Measurements from ENCODE around the gene DHCR7. TPM values are rescaled to one million over a fixed set of nuclear protein-coding genes. Genes with fewer than 3 reads are reported as not detected.

Gene DHCR7
- total and polyA plus RNA-seq, 2 experiments from 2014 or later: 84.0 to 166 TPM

DNA sequence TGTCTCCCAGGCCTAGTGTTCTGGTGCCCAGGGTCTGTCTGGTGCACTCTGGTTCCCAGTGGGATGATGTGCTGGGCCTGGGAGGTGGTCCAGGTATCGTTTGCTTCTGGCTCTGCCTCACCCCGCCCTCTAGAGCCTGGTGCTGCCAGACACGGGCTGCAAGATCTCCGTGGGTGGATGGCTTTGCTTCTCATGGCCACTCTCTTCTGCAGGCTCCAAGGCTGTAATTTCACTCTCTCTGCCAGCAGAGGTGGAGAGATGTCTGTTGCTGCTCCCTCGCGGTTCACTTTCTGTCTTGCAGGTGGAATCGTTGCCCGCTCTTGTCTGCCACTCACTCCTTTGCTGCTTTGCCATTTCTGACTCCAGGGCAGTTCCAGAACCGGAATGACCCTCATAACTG lies 18.2 kb upstream of the DHCR7 start:
- no peak for TF ChIP-seq JUNB (IDR thresholded peaks at IDR 0.05; ENCODE audit: unreplicated experiment)
- TF ChIP-seq POLR2AphosphoS5 (IDR thresholded peaks at IDR 0.05; ENCODE audit: low read depth): no peak
- TF ChIP-seq, protein P1, sequence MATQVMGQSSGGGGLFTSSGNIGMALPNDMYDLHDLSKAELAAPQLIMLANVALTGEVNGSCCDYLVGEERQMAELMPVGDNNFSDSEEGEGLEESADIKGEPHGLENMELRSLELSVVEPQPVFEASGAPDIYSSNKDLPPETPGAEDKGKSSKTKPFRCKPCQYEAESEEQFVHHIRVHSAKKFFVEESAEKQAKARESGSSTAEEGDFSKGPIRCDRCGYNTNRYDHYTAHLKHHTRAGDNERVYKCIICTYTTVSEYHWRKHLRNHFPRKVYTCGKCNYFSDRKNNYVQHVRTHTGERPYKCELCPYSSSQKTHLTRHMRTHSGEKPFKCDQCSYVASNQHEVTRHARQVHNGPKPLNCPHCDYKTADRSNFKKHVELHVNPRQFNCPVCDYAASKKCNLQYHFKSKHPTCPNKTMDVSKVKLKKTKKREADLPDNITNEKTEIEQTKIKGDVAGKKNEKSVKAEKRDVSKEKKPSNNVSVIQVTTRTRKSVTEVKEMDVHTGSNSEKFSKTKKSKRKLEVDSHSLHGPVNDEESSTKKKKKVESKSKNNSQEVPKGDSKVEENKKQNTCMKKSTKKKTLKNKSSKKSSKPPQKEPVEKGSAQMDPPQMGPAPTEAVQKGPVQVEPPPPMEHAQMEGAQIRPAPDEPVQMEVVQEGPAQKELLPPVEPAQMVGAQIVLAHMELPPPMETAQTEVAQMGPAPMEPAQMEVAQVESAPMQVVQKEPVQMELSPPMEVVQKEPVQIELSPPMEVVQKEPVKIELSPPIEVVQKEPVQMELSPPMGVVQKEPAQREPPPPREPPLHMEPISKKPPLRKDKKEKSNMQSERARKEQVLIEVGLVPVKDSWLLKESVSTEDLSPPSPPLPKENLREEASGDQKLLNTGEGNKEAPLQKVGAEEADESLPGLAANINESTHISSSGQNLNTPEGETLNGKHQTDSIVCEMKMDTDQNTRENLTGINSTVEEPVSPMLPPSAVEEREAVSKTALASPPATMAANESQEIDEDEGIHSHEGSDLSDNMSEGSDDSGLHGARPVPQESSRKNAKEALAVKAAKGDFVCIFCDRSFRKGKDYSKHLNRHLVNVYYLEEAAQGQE (IDR thresholded peaks at IDR 0.05; ENCODE audit: unreplicated experiment): no peak
- TF ChIP-seq, protein P2, sequence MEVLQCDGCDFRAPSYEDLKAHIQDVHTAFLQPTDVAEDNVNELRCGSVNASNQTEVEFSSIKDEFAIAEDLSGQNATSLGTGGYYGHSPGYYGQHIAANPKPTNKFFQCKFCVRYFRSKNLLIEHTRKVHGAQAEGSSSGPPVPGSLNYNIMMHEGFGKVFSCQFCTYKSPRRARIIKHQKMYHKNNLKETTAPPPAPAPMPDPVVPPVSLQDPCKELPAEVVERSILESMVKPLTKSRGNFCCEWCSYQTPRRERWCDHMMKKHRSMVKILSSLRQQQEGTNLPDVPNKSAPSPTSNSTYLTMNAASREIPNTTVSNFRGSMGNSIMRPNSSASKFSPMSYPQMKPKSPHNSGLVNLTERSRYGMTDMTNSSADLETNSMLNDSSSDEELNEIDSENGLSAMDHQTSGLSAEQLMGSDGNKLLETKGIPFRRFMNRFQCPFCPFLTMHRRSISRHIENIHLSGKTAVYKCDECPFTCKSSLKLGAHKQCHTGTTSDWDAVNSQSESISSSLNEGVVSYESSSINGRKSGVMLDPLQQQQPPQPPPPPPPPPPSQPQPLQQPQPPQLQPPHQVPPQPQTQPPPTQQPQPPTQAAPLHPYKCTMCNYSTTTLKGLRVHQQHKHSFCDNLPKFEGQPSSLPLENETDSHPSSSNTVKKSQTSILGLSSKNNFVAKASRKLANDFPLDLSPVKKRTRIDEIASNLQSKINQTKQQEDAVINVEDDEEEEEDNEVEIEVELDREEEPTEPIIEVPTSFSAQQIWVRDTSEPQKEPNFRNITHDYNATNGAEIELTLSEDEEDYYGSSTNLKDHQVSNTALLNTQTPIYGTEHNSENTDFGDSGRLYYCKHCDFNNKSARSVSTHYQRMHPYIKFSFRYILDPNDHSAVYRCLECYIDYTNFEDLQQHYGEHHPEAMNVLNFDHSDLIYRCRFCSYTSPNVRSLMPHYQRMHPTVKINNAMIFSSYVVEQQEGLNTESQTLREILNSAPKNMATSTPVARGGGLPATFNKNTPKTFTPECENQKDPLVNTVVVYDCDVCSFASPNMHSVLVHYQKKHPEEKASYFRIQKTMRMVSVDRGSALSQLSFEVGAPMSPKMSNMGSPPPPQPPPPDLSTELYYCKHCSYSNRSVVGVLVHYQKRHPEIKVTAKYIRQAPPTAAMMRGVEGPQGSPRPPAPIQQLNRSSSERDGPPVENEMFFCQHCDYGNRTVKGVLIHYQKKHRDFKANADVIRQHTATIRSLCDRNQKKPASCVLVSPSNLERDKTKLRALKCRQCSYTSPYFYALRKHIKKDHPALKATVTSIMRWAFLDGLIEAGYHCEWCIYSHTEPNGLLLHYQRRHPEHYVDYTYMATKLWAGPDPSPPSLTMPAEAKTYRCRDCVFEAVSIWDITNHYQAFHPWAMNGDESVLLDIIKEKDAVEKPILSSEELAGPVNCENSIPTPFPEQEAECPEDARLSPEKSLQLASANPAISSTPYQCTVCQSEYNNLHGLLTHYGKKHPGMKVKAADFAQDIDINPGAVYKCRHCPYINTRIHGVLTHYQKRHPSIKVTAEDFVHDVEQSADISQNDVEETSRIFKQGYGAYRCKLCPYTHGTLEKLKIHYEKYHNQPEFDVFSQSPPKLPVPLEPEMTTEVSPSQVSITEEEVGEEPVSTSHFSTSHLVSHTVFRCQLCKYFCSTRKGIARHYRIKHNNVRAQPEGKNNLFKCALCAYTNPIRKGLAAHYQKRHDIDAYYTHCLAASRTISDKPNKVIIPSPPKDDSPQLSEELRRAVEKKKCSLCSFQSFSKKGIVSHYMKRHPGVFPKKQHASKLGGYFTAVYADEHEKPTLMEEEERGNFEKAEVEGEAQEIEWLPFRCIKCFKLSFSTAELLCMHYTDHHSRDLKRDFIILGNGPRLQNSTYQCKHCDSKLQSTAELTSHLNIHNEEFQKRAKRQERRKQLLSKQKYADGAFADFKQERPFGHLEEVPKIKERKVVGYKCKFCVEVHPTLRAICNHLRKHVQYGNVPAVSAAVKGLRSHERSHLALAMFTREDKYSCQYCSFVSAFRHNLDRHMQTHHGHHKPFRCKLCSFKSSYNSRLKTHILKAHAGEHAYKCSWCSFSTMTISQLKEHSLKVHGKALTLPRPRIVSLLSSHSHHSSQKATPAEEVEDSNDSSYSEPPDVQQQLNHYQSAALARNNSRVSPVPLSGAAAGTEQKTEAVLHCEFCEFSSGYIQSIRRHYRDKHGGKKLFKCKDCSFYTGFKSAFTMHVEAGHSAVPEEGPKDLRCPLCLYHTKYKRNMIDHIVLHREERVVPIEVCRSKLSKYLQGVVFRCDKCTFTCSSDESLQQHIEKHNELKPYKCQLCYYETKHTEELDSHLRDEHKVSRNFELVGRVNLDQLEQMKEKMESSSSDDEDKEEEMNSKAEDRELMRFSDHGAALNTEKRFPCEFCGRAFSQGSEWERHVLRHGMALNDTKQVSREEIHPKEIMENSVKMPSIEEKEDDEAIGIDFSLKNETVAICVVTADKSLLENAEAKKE (CRISPR knock-in tag; IDR thresholded peaks at IDR 0.05): no peak
- no peak for TF ChIP-seq CREB1 (CRISPR knock-in tag; IDR thresholded peaks at IDR 0.05; ENCODE audit: low read depth)
- Mint-ChIP-seq H3K36me3 (ENCODE audit: low read depth) (peaks cover 47% of the 10 kb centered on the region), H3K4me1 (peaks cover 19% of the 10 kb centered on the region), H3K4me3 (no peak overlapping the region), H3K27me3 (ENCODE audit: insufficient read depth, low read depth, poor library complexity) (peaks cover 5% of the 10 kb centered on the region), H3K9me3 (peaks cover 24% of the 10 kb centered on the region), H3K27ac (no peak overlapping the region)
- Histone ChIP-seq H2AFZ (no peak overlapping the region), H4K20me1 (replicated peaks; ENCODE audit: insufficient read depth) (no peaks in the 10 kb centered on the region), H3K4me2 (no peak overlapping the region), H3K4me1 (ENCODE audit: insufficient read depth) (no peaks in the 10 kb centered on the region), H3K27me3 (ENCODE audit: insufficient read depth) (no peaks in the 10 kb centered on the region), H3K79me2 (replicated peaks; ENCODE audit: insufficient read depth) (no peaks in the 10 kb centered on the region), H3K4me3 (no peak overlapping the region), H3K9me2 (ENCODE audit: insufficient read depth) (no peaks in the 10 kb centered on the region), H3K27ac (ENCODE audit: low read depth) (no peak overlapping the region), H3F3A (replicated peaks; ENCODE audit: low read depth) (no peaks in the 10 kb centered on the region), H3K36me3 (ENCODE audit: insufficient read depth) (peaks cover 11% of the 10 kb centered on the region; the same call in 1 of the 2 replicates)
- ATAC-seq (no peak), DNase-seq (ENCODE audit: low spot score) (no peak)

Measured in GM23338 (cell line).